Measurements from ENCODE around the gene ARAP1.

ARAP1 gene

DNA sequence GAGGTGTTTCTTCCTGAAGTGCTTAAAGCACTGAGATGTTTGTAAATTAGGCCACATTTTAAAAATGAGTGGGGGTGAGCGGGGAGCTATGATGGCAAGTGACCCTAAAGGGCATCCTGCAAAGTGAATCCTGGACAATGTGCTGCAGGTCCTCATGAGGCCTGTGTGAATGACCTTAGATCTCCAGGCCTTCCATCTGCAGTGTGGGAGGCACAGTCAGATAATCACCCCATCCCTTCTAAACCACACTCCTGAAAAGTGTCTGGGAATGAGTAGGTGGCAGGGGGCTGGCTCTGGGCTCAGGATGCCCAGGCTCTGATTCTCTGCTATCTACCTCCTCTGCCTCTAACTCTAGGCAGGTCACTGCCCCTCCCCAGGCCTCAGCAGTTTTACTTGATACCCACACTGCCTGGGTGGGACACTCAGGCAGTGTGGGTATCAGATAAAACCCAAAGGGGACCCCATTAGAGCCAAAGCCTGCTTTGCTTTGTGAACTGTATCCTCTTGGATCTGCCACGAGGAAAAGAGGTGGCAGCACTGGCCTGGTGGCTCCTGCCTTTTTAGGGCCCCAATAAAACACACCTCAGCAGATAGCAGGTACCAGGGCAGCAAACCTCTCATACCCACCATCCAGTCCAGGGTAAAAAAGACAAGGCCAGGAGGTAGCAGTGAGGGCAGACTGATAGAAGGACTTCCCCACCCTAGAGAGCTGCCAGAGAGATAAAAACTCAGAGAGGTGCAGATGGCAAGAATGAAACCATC lies 31.1 kb upstream of the ARAP1 start:
- WGBS (ENCODE audit: insufficient coverage) = 89% methylated on average over 1 of the region's 2 CpGs
- DNase-seq = no peak
- no peaks in the 10 kb centered on the region for H3K9me3 ChIP-seq (ENCODE audit: control extremely low read depth in 1 of 5, control insufficient read depth in 4 of 5, insufficient read depth in 2 of 5, low read depth in 1 of 5, low read length in 4 of 5)
- H3K4me1 ChIP-seq (ENCODE audit: control extremely low read depth in 1 of 4, control insufficient read depth in 4 of 4, insufficient read depth in 4 of 4, low read length in 3 of 4) = peaks cover 1 to 44% (median 37%) of the 10 kb centered on the region in 4 experiments
- no peak overlapping the region for H3K27ac ChIP-seq (ENCODE audit: insufficient read depth in 1 of 2, low read depth in 1 of 2, low read length in 2 of 2, poor library complexity in 1 of 2, severe bottlenecking in 2 of 2)
- ChIA-PET POLR2A (interaction anchor here (0.6 kb wide), 1 partner anchor 29 kb away, joined by 3 read pairs; no protein-coding TSS in a partner anchor), CTCF (interaction anchor here (0.8 to 2.8 kb wide), 9 partner anchors 10 to 58 kb away, joined by 3 to 11 read pairs (median 6); partner anchors contain the start of genes ATG16L2 and STARD10)
- no peak overlapping the region for H3K4me3 ChIP-seq (ENCODE audit: control insufficient read depth in 1 of 7, extremely low read depth in 1 of 7, insufficient read depth in 4 of 7, low read depth in 2 of 7, low read length in 6 of 7)
- peaks cover 0 to 3% (median 1%) of the 10 kb centered on the region in 4 experiments for H3K36me3 ChIP-seq (ENCODE audit: control insufficient read depth in 4 of 4, insufficient read depth in 4 of 4, low read length in 3 of 4)
- H3K27me3 ChIP-seq (replicated peaks in 2 of 5; ENCODE audit: control insufficient read depth in 4 of 5, insufficient read depth in 5 of 5, low read length in 4 of 5) = peaks cover 0 to 5% (median 0%) of the 10 kb centered on the region in 5 experiments

DNA sequence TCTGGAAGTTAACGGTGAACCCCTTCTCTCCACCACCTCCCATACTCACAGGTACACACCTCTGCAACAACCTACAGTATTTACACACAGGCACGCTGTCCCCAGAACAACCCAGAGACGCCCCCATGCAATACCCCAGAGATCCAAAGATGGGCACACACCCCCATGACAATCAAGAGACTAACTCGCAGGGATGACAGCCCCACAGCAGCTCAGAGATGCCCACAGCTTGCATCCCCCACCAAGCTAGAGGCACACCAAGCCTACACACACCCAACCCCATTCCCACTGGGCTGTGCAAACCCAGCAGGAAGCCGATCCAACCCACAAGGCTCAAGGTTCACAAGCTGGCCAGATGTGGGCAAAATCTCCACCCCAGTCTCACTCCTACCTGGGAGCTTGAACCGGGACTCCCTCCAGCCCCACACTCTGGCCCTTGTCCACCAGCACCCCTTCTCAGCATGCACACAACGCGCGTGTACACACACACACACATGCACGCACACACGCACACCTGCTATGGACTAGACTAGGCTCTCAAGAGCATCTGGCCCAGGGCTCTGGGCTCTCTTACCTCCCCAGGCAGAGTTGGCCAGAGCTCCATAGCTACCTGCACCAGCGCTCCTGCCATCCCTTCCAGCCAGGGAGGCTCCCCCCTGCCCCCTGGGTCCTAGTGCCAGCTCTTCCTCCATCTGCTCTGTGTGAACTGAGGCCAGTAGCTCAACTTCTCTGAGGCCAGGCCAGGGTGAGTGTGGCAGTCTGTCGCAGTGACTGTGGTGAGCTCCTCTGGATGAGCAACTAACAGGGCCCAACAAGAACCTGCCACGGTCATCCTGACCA lies 30.1 kb upstream of the ARAP1 start:
- POLR2A ChIA-PET = interaction anchor here (0.6 kb wide), 1 partner anchor 30 kb away, joined by 3 read pairs; no protein-coding TSS in a partner anchor

DNA sequence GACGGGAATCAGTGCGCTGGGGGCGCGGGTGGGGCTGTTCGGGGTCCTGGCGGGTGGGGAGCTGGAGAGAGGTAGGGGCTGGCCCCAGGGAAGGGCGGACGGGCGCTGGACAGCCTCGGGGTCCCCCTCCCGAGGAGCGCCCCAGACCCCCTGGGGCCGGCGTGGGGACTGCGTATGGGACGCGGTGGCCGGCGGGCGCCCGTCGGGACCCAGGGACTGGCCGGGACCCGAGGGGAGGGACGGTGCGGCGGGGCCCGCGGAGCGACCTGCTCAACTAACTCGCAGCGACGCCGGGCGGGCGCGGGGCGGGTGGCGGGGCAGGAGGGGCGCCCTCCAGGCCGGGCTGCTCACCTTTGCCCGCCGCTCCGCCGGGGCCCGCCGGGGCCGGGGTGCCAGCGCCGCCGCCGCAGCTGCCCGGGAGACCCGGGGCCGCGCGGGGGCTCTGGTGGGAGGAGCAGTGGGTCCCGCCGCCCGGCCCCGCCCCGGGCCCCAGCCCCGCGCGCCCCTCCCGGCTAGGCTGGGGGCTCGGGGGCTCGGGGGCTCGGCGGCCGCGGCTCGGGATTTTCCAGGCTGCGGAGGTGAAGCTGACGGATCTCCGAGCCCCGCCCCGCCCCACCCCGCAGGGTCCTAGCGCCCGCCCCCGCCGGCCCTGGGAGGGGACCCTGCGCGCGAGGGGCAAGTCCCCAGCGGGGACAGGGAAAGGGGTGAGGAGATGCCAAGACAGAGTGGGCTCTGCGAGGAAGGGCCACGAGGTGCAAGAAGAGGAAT lies 29.3 kb upstream of the ARAP1 start:
- POLR2A ChIA-PET = interaction anchor here (1.0 kb wide), 1 partner anchor 12 kb away, joined by 3 read pairs; no protein-coding TSS in a partner anchor
- DNase-seq = peak in 2 of 3 donors; percentile 44 to 53
- 1% methylated on average over 75 of the region's 89 CpGs for WGBS (ENCODE audit: insufficient coverage)
- peaks cover 0 to 5% (median 0%) of the 10 kb centered on the region in 5 experiments for H3K27me3 ChIP-seq (replicated peaks in 2 of 5; ENCODE audit: control insufficient read depth in 4 of 5, insufficient read depth in 5 of 5, low read length in 4 of 5)
- peaks cover 0 to 29% (median 22%) of the 10 kb centered on the region in 4 experiments for H3K4me1 ChIP-seq (ENCODE audit: control extremely low read depth in 1 of 4, control insufficient read depth in 4 of 4, insufficient read depth in 4 of 4, low read length in 3 of 4)
- no peaks in the 10 kb centered on the region for H3K9me3 ChIP-seq (ENCODE audit: control extremely low read depth in 1 of 5, control insufficient read depth in 4 of 5, insufficient read depth in 2 of 5, low read depth in 1 of 5, low read length in 4 of 5)
- H3K27ac ChIP-seq (ENCODE audit: insufficient read depth in 1 of 2, low read depth in 1 of 2, low read length in 2 of 2, poor library complexity in 1 of 2, severe bottlenecking in 2 of 2) = no peak overlapping the region
- H3K4me3 ChIP-seq (ENCODE audit: control insufficient read depth in 1 of 7, extremely low read depth in 1 of 7, insufficient read depth in 4 of 7, low read depth in 2 of 7, low read length in 6 of 7) = peak overlapping the region; percentile 20 to 76 (median 55)
- CTCF ChIA-PET = interaction anchor here (1.2 to 1.9 kb wide), 6 partner anchors 8 to 32 kb away, joined by 3 to 11 read pairs (median 6); partner anchors contain the start of genes ATG16L2 and STARD10
- peaks cover 0 to 3% (median 0%) of the 10 kb centered on the region in 4 experiments for H3K36me3 ChIP-seq (ENCODE audit: control insufficient read depth in 4 of 4, insufficient read depth in 4 of 4, low read length in 3 of 4)

More for the DNA sequence above, 30.1 kb upstream of the ARAP1 start:
- peak in 1 of 3 donors; percentile 36 for DNase-seq
- WGBS (ENCODE audit: insufficient coverage) = 71% methylated on average over 12 of the region's 14 CpGs
- peaks cover 0 to 33% (median 28%) of the 10 kb centered on the region in 4 experiments for H3K4me1 ChIP-seq (ENCODE audit: control extremely low read depth in 1 of 4, control insufficient read depth in 4 of 4, insufficient read depth in 4 of 4, low read length in 3 of 4)
- H3K4me3 ChIP-seq (ENCODE audit: control insufficient read depth in 1 of 7, extremely low read depth in 1 of 7, insufficient read depth in 4 of 7, low read depth in 2 of 7, low read length in 6 of 7) = peak overlapping the region in 6 of 7 experiments; percentile 36 to 76 (median 58)
- H3K27ac ChIP-seq (ENCODE audit: insufficient read depth in 1 of 2, low read depth in 1 of 2, low read length in 2 of 2, poor library complexity in 1 of 2, severe bottlenecking in 2 of 2) = no peak overlapping the region
- peaks cover 0 to 5% (median 0%) of the 10 kb centered on the region in 5 experiments for H3K27me3 ChIP-seq (replicated peaks in 2 of 5; ENCODE audit: control insufficient read depth in 4 of 5, insufficient read depth in 5 of 5, low read length in 4 of 5)
- CTCF ChIA-PET = interaction anchor here (0.8 to 2.8 kb wide), 9 partner anchors 9 to 57 kb away, joined by 3 to 11 read pairs (median 6); partner anchors contain the start of genes ATG16L2 and STARD10
- H3K36me3 ChIP-seq (ENCODE audit: control insufficient read depth in 4 of 4, insufficient read depth in 4 of 4, low read length in 3 of 4) = peaks cover 0 to 3% (median 0%) of the 10 kb centered on the region in 4 experiments
- no peaks in the 10 kb centered on the region for H3K9me3 ChIP-seq (ENCODE audit: control extremely low read depth in 1 of 5, control insufficient read depth in 4 of 5, insufficient read depth in 2 of 5, low read depth in 1 of 5, low read length in 4 of 5)

DNA sequence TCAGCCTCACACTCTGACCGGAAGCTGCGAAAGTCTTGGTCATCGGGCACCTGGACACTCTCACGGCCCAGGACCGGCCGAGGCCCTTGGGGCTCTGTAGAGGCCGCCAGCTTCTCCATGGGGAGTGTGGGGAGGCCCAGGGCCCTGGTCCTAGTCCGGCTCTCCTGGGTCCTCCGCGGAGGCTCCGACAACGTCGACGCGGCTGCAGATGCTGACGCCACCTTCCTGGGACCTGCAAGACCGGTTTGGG lies 28.8 kb upstream of the ARAP1 start:
- CTCF ChIA-PET = no interaction called here
- Histone ChIP-seq H3K27ac (ENCODE audit: insufficient read depth in 1 of 2, low read depth in 1 of 2, low read length in 2 of 2, poor library complexity in 1 of 2, severe bottlenecking in 2 of 2) (no peak overlapping the region), H3K4me3 (ENCODE audit: control insufficient read depth in 1 of 7, extremely low read depth in 1 of 7, insufficient read depth in 4 of 7, low read depth in 2 of 7, low read length in 6 of 7) (peak overlapping the region in 5 of 7 experiments; percentile 38 to 76 (median 64)), H3K27me3 (replicated peaks in 2 of 5; ENCODE audit: control insufficient read depth in 4 of 5, insufficient read depth in 5 of 5, low read length in 4 of 5) (peaks cover 0 to 5% (median 0%) of the 10 kb centered on the region in 5 experiments), H3K36me3 (ENCODE audit: control insufficient read depth in 4 of 4, insufficient read depth in 4 of 4, low read length in 3 of 4) (peaks cover 0 to 3% (median 0%) of the 10 kb centered on the region in 4 experiments), H3K4me1 (ENCODE audit: control extremely low read depth in 1 of 4, control insufficient read depth in 4 of 4, insufficient read depth in 4 of 4, low read length in 3 of 4) (peaks cover 0 to 29% (median 17%) of the 10 kb centered on the region in 4 experiments), H3K9me3 (ENCODE audit: control extremely low read depth in 1 of 5, control insufficient read depth in 4 of 5, insufficient read depth in 2 of 5, low read depth in 1 of 5, low read length in 4 of 5) (no peaks in the 10 kb centered on the region)
- POLR2A ChIA-PET = interaction anchor here (1.0 kb wide), 1 partner anchor 11 kb away, joined by 3 read pairs; no protein-coding TSS in a partner anchor
- WGBS (ENCODE audit: insufficient coverage) = 36% methylated on average over 16 of the region's 17 CpGs
- DNase-seq = no peak

DNA sequence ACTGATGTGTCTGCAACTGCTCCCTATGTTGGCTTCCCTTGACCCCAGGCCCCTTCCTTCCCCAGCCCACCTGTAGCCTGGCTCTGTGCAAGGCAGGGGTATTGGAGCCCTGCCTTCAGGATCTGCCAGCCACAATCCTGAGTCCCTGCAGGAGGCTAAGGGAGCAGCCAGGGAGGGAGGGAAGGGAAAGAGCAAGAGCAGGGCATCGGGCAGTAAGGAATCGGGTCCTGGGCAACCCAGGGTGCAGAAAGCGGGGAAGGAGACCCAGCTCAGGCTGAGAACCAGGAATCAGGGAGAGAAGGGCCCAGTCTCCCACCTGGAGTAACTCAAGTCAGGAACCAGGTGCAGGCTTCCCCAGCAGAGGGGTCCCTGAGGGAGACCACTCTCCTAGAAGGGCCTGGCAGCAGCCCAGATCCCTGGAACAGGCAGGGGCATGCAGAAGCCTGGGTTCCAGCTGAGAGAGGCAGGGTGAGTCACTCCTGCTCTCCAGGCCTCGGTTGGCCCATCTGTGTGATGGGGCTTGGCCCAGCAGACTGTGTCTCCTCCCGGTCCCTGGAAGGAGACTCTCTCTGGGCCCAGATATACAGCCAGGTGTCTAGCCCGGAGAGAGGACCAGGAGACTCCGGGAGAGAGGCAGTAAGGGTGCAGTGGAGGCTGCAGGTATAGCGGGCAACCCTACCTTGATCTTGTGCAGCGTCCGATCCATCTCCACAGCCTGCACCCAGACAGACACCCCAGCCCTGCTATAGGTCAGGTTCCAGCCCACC lies 28.3 kb upstream of the ARAP1 start:
- peaks cover 0 to 5% (median 0%) of the 10 kb centered on the region in 5 experiments for H3K27me3 ChIP-seq (replicated peaks in 2 of 5; ENCODE audit: control insufficient read depth in 4 of 5, insufficient read depth in 5 of 5, low read length in 4 of 5)
- WGBS (ENCODE audit: insufficient coverage) = 97% methylated on average over 9 of the region's 10 CpGs
- peaks cover 0 to 3% (median 0%) of the 10 kb centered on the region in 4 experiments for H3K36me3 ChIP-seq (ENCODE audit: control insufficient read depth in 4 of 4, insufficient read depth in 4 of 4, low read length in 3 of 4)
- peak overlapping the region in 4 of 7 experiments; percentile 38 to 76 (median 66) for H3K4me3 ChIP-seq (ENCODE audit: control insufficient read depth in 1 of 7, extremely low read depth in 1 of 7, insufficient read depth in 4 of 7, low read depth in 2 of 7, low read length in 6 of 7)
- no peak for DNase-seq
- H3K27ac ChIP-seq (ENCODE audit: insufficient read depth in 1 of 2, low read depth in 1 of 2, low read length in 2 of 2, poor library complexity in 1 of 2, severe bottlenecking in 2 of 2) = no peak overlapping the region
- no peaks in the 10 kb centered on the region for H3K9me3 ChIP-seq (ENCODE audit: control extremely low read depth in 1 of 5, control insufficient read depth in 4 of 5, insufficient read depth in 2 of 5, low read depth in 1 of 5, low read length in 4 of 5)
- ChIA-PET POLR2A (no interaction called here), CTCF (no interaction called here)
- peaks cover 0 to 28% (median 16%) of the 10 kb centered on the region in 4 experiments for H3K4me1 ChIP-seq (ENCODE audit: control extremely low read depth in 1 of 4, control insufficient read depth in 4 of 4, insufficient read depth in 4 of 4, low read length in 3 of 4)

Measured in common myeloid progenitor, CD34-positive (primary cell).